Small intestine (tissue), 7 donors: ENCODE data around the gene ZNF81. TPM values are rescaled to one million over a fixed set of nuclear protein-coding genes. Genes with fewer than 3 reads are reported as not detected.
A peak's percentile ranks its signal among the peaks of the same experiment; 100 is the strongest.
"Not testable (repeated sequence)": the region's sequence is repeated elsewhere in the genome, so short reads cannot be mapped to it uniquely, and the experiment has no call there.

Experiments used
- DNase-seq, 2 donors: peaks; one replicate each; pipeline versions ENCODE4 v3.0.0 to v3.0.0-alpha.2; 2013
- FAIRE-seq: peaks from 2 replicates; lab custom pipeline; 2012; peaks lifted over from hg19 to GRCh38; lab: Jason Lieb, UNC
- H3K27ac ChIP-seq, 3 donors: one replicate each; pipeline ENCODE4 v1.5.1; 2013; ENCODE audit warnings: low read length in 2 of 3, mild to moderate bottlenecking in 2 of 3, control low read depth in 1 of 3, inconsistent platforms in 1 of 3, low read depth in 1 of 3, moderate library complexity in 1 of 3
- H3K27me3 ChIP-seq, 3 donors: one replicate each; pipeline ENCODE4 v1.6.1; 2013; ENCODE audit warnings: low read length in 3 of 3, inconsistent platforms in 1 of 3; ENCODE audit not compliant: control insufficient read depth in 3 of 3, insufficient read depth in 3 of 3
- H3K36me3 ChIP-seq, 3 donors: one replicate each; pipeline ENCODE4 v1.6.1; 2013; ENCODE audit warnings: low read length in 3 of 3, inconsistent platforms in 1 of 3, low read depth in 1 of 3, mild to moderate bottlenecking in 1 of 3, moderate library complexity in 1 of 3; ENCODE audit not compliant: control insufficient read depth in 3 of 3, insufficient read depth in 2 of 3
- H3K4me1 ChIP-seq, 3 donors: one replicate each; pipeline ENCODE4 v1.6.1; 2013; ENCODE audit warnings: low read length in 2 of 3, inconsistent platforms in 1 of 3, low read depth in 1 of 3, mild to moderate bottlenecking in 1 of 3, moderate library complexity in 1 of 3; ENCODE audit not compliant: control insufficient read depth in 3 of 3, insufficient read depth in 2 of 3
- H3K4me3 ChIP-seq, 3 donors: one replicate each; pipeline ENCODE4 v1.5.1; 2013; ENCODE audit warnings: low read length in 3 of 3, control low read depth in 1 of 3, inconsistent platforms in 1 of 3, low read depth in 1 of 3, mild to moderate bottlenecking in 1 of 3, moderate library complexity in 1 of 3
- H3K9me3 ChIP-seq, 2 donors: one replicate each; pipeline ENCODE4 v1.6.1; 2013; ENCODE audit warnings: low read depth in 1 of 2, low read length in 1 of 2; ENCODE audit not compliant: control insufficient read depth in 2 of 2, insufficient read depth in 1 of 2
- WGBS, 3 donors: extraction: QIAGEN DNeasy Blood & Tissue Kit; methylation state at CpG; one replicate each; pipeline ENCODE4 v1.1.7; 2013; 5-methylcytosine and 5-hydroxymethylcytosine counted together
- polyA plus RNA-seq, 4 donors: library from polyadenylated mRNA; stranded (reverse) in 3 of 4; unstranded in 1 of 4; fragments of 200-250 nt in 3 of 4; fragments of 120-200 nt in 1 of 4; gene quantifications; one replicate each; pipeline versions ENCODE4 v1.2.1 to v1.2.3, GENCODE V29; 2013
- donor health status: healthy with polysubstance abuse.
- donor health status: control.
- donor health status: control.
- donor health status: Bipolar disorder and iron deficiency.
- donor health status: healthy.

Gene ZNF81
- polyA plus RNA-seq, 4 donors = 0.54 to 5.8 (median 2.0) TPM

GRCh38 chrX:47828984-47829383, 7.7 kb upstream of the ZNF81 start:
- Histone ChIP-seq H3K4me3 (no peak overlapping the region), H3K36me3 (no peaks in the 10 kb centered on the region), H3K4me1 (no peaks in the 10 kb centered on the region), H3K27ac (no peak overlapping the region), H3K9me3 (no peaks in the 10 kb centered on the region), H3K27me3 (no peaks in the 10 kb centered on the region)
- 81 to 100% (median 82%) methylated on average over 1 of the region's 1 CpG for WGBS, 3 donors
- DNase-seq = no peak
- no peak for FAIRE-seq

- no peaks in the 10 kb centered on the region for H3K36me3 ChIP-seq
- DNase-seq (peak; percentile 47 to 54), FAIRE-seq (no peak)
- no peak overlapping the region for H3K27ac ChIP-seq
- no peak overlapping the region for H3K4me3 ChIP-seq
- no peaks in the 10 kb centered on the region for H3K9me3 ChIP-seq
- H3K4me1 ChIP-seq = no peaks in the 10 kb centered on the region
- H3K27me3 ChIP-seq = no peaks in the 10 kb centered on the region
- WGBS, 3 donors = 27 to 36% (median 29%) methylated on average over 2 of the region's 2 CpGs
These were observed 4.9 kb upstream of the ZNF81 start for GRCh38 chrX:47831788-47832187.

GRCh38 chrX:47838361-47838760, 1.7 kb downstream of the ZNF81 start:
- DNase-seq = no peak
- H3K9me3 ChIP-seq = no peaks in the 10 kb centered on the region
- no peak overlapping the region for H3K4me3 ChIP-seq
- FAIRE-seq = no peak
- H3K36me3 ChIP-seq = peaks cover 0 to under 1% (median 0%) of the 10 kb centered on the region in 3 donors
- H3K27ac ChIP-seq = no peak overlapping the region
- no peaks in the 10 kb centered on the region for H3K4me1 ChIP-seq
- no peaks in the 10 kb centered on the region for H3K27me3 ChIP-seq
- 57 to 96% (median 83%) methylated on average over 1 of the region's 1 CpG for WGBS, 3 donors

- H3K9me3 ChIP-seq = no peaks in the 10 kb centered on the region
- no peak overlapping the region for H3K27ac ChIP-seq
- H3K27me3 ChIP-seq = no peaks in the 10 kb centered on the region
- FAIRE-seq = no peak
- peak in 1 of 2 donors; percentile 23 for DNase-seq
- H3K4me1 ChIP-seq = no peaks in the 10 kb centered on the region
- WGBS, 3 donors = 32 to 59% (median 53%) methylated on average over 4 of the region's 4 CpGs
- H3K36me3 ChIP-seq = peaks cover 0 to 3% (median 0%) of the 10 kb centered on the region in 3 donors
- no peak overlapping the region for H3K4me3 ChIP-seq
These were observed 3.4 kb downstream of the ZNF81 start for GRCh38 chrX:47840111-47840510.

- DNase-seq = no peak
- Histone ChIP-seq H3K4me1 (no peaks in the 10 kb centered on the region), H3K36me3 (peaks cover 0 to 7% (median 0%) of the 10 kb centered on the region in 3 donors), H3K4me3 (no peak overlapping the region), H3K27me3 (no peaks in the 10 kb centered on the region), H3K9me3 (no peaks in the 10 kb centered on the region), H3K27ac (no peak overlapping the region)
- no peak for FAIRE-seq
- WGBS, 3 donors = 76 to 100% (median 93%) methylated on average over 1 of the region's 1 CpG
These were observed 6.7 kb downstream of the ZNF81 start for GRCh38 chrX:47843363-47843762.

- 73 to 91% (median 86%) methylated on average over 1 of the region's 1 CpG for WGBS, 3 donors
- FAIRE-seq (no peak), DNase-seq (no peak)
- H3K4me1 ChIP-seq = no peaks in the 10 kb centered on the region
- no peak overlapping the region for H3K4me3 ChIP-seq
- peaks cover 0 to 7% (median 0%) of the 10 kb centered on the region in 3 donors for H3K36me3 ChIP-seq
- H3K27ac ChIP-seq = no peak overlapping the region
- no peaks in the 10 kb centered on the region for H3K9me3 ChIP-seq
- H3K27me3 ChIP-seq = no peaks in the 10 kb centered on the region
These were observed 7.4 kb downstream of the ZNF81 start for GRCh38 chrX:47844117-47844516.

- H3K36me3 ChIP-seq = peaks cover 0 to 7% (median 0%) of the 10 kb centered on the region in 3 donors
- WGBS, 3 donors = 37 to 69% (median 52%) methylated on average over 7 of the region's 7 CpGs
These were observed 9.3 kb downstream of the ZNF81 start for GRCh38 chrX:47846040-47846439.

GRCh38 chrX:47849778-47850177, 13.1 kb downstream of the ZNF81 start:
- FAIRE-seq (no peak), DNase-seq (no peak)
- H3K9me3 ChIP-seq = no peaks in the 10 kb centered on the region
- WGBS, 3 donors = 56 to 74% (median 70%) methylated on average over 2 of the region's 2 CpGs
- no peak overlapping the region for H3K27ac ChIP-seq
- H3K36me3 ChIP-seq = peaks cover 0 to 5% (median 0%) of the 10 kb centered on the region in 3 donors
- H3K4me3 ChIP-seq = no peak overlapping the region
- H3K4me1 ChIP-seq = no peaks in the 10 kb centered on the region
- H3K27me3 ChIP-seq = no peaks in the 10 kb centered on the region

More at GRCh38 chrX:47846040-47846439, 9.3 kb downstream of the ZNF81 start:
- DNase-seq (peak; percentile 37 to 59), FAIRE-seq (no peak)
- no peaks in the 10 kb centered on the region for H3K4me1 ChIP-seq
- H3K27me3 ChIP-seq = no peaks in the 10 kb centered on the region
- H3K27ac ChIP-seq = peak overlapping the region in 1 of 3 donors; percentile 17
- no peak overlapping the region for H3K4me3 ChIP-seq
- no peaks in the 10 kb centered on the region for H3K9me3 ChIP-seq

- not testable (repeated sequence) for H3K9me3 ChIP-seq, DNase-seq, H3K4me1 ChIP-seq, FAIRE-seq, H3K27ac ChIP-seq, H3K27me3 ChIP-seq, H3K4me3 ChIP-seq, H3K36me3 ChIP-seq
- no CpG with 5 or more reads among the region's 2 CpGs for WGBS, 3 donors
These were observed 13.7 kb downstream of the ZNF81 start for GRCh38 chrX:47850389-47850788.
